HFF-Myc (cell line): ENCODE measurements around the gene TXNRD2.

Source experiments
- DNase-seq: peaks from one replicate; pipeline ENCODE4 v3.0.0-alpha.2; 2011; ENCODE audit warnings: low read depth; ENCODE audit errors: extremely low read depth
- H3K4me3 ChIP-seq: replicated peaks from 2 replicates; pipeline ENCODE4 v1.5.1; 2011; ENCODE audit warnings: low read depth, mild to moderate bottlenecking, control low read depth, low read length
- CTCF ChIP-seq: IDR thresholded peaks from 2 replicates; pipeline ENCODE4 v1.5.1; 2012; ENCODE audit warnings: mild to moderate bottlenecking, low read depth, low read length, control low read depth; ENCODE audit errors: missing control alignments

Gene TXNRD2

GRCh38 chr22:19850763-19851109 is 90.9 kb downstream of the TXNRD2 start:
- DNase-seq, result no peak
- no peak overlapping the region for H3K4me3 ChIP-seq
- TF ChIP-seq CTCF, result no peak

GRCh38 chr22:19849835-19850762 is 91.5 kb downstream of the TXNRD2 start:
- no peak for TF ChIP-seq CTCF
- no peak overlapping the region for H3K4me3 ChIP-seq
- no peak for DNase-seq

- no peak for TF ChIP-seq CTCF
- no peak for DNase-seq
- H3K4me3 ChIP-seq, result no peak overlapping the region
These were observed 93.1 kb downstream of the TXNRD2 start for GRCh38 chr22:19848298-19849224.

GRCh38 chr22:19847345-19847632 is 94.3 kb downstream of the TXNRD2 start:
- TF ChIP-seq CTCF, result no peak
- no peak overlapping the region for H3K4me3 ChIP-seq
- no peak for DNase-seq

GRCh38 chr22:19846620-19847344 is 94.8 kb downstream of the TXNRD2 start:
- no peak overlapping the region for H3K4me3 ChIP-seq
- DNase-seq, result no peak
- TF ChIP-seq CTCF, result no peak

- no peak for TF ChIP-seq CTCF
- no peak for DNase-seq
These were observed 96.4 kb downstream of the TXNRD2 start for GRCh38 chr22:19845054-19845722.

More at GRCh38 chr22:19845054-19845722, 96.4 kb downstream of the TXNRD2 start:
- H3K4me3 ChIP-seq, result no peak overlapping the region
